ENCODE data around the gene ME1. TPM values are rescaled to one million over a fixed set of nuclear protein-coding genes. Genes with fewer than 3 reads are reported as not detected.

Gene ME1
- total RNA-seq, 1 experiment from 2014 or later: 7.8 TPM

- no peaks in the 10 kb centered on the region for H3K4me1 Mint-ChIP-seq
- no peak for TF ChIP-seq CTCF (conservative IDR thresholded peaks at IDR 0.05)
- no peak for DNase-seq
Measured at GRCh38 chr6:83270971-83271719, 159.7 kb downstream of the ME1 start.

More at GRCh38 chr6:83270971-83271719, 159.7 kb downstream of the ME1 start:
- Histone ChIP-seq H3K56ac (ENCODE audit: insufficient read length, low read depth, low read length) (no peak overlapping the region), H3K14ac (ENCODE audit: insufficient read depth, low read length) (no peak overlapping the region), H3K23ac (ENCODE audit: insufficient read length, low read depth, low read length) (no peak overlapping the region), H3K79me2 (ENCODE audit: insufficient read depth, low read length) (no peaks in the 10 kb centered on the region), H3K27ac (ENCODE audit: insufficient read length, low read depth, low read length) (no peak overlapping the region), H4K20me1 (ENCODE audit: control insufficient read depth, insufficient read depth, insufficient read length) (no peaks in the 10 kb centered on the region), H3K18ac (ENCODE audit: insufficient read length, low read depth, low read length) (no peak overlapping the region), H2AFZ (ENCODE audit: low read length) (no peak overlapping the region), H2BK5ac (ENCODE audit: insufficient read length, low read length) (no peak overlapping the region), H3K9me3 (ENCODE audit: control insufficient read depth, low read depth, low read length) (no peaks in the 10 kb centered on the region), H2BK12ac (ENCODE audit: insufficient read length, low read depth, low read length) (no peak overlapping the region), H3K27me3 (ENCODE audit: insufficient read depth, low read length) (no peaks in the 10 kb centered on the region), H2BK20ac (ENCODE audit: low read depth, low read length, poor library complexity, severe bottlenecking) (no peak overlapping the region), H3K4ac (ENCODE audit: low read depth, low read length) (no peak overlapping the region), H3K9ac (ENCODE audit: extremely low read depth, insufficient read length, low read length) (no peak overlapping the region), H4K8ac (replicated peaks; ENCODE audit: insufficient read length, low read depth, low read length) (no peak overlapping the region), H2AK5ac (ENCODE audit: insufficient read length, low read length) (no peak overlapping the region), H3K4me2 (ENCODE audit: insufficient read depth, insufficient read length, low read length) (no peak overlapping the region), H3T11ph (ENCODE audit: low read length) (no peak overlapping the region), H3K4me1 (ENCODE audit: insufficient read depth, low read length) (no peaks in the 10 kb centered on the region), H2BK120ac (ENCODE audit: low read depth, low read length, poor library complexity, severe bottlenecking) (no peak overlapping the region), H2BK15ac (ENCODE audit: low read depth, low read length) (no peak overlapping the region), H4K91ac (ENCODE audit: insufficient read length, low read depth, low read length) (no peak overlapping the region), H4K5ac (ENCODE audit: insufficient read length, low read depth, low read length) (no peak overlapping the region), H3K79me1 (ENCODE audit: insufficient read depth, low read depth, low read length, poor library complexity, severe bottlenecking) (no peaks in the 10 kb centered on the region), H3K23me2 (ENCODE audit: insufficient read length, low read depth, low read length, poor library complexity, severe bottlenecking) (no peaks in the 10 kb centered on the region)
- Mint-ChIP-seq H3K9me3 (no peaks in the 10 kb centered on the region), H3K27me3 (ENCODE audit: low read depth) (no peaks in the 10 kb centered on the region), H3K4me3 (no peak overlapping the region), H3K36me3 (ENCODE audit: insufficient read depth in 1 of 3, low read depth in 3 of 3) (no peaks in the 10 kb centered on the region), H3K27ac (no peak overlapping the region)
- no CpG with 5 or more reads among the region's 6 CpGs for WGBS (ENCODE audit: extremely low coverage, insufficient read length, low lambda C conversion rate)
